IPS-20b (cell line): ENCODE measurements around the gene SEPTIN8.
A peak's percentile ranks its signal among the peaks of the same experiment; 100 is the strongest.

Source experiments
- H3K27ac ChIP-seq: one replicate; pipeline ENCODE4 v1.5.1; 2013; ENCODE audit warnings: low read length
- H3K27me3 ChIP-seq: 2 replicates; pipeline ENCODE4 v1.6.1; 2013; ENCODE audit warnings: mild to moderate bottlenecking, low read length, inconsistent platforms; ENCODE audit not compliant: insufficient read depth
- H3K36me3 ChIP-seq: 2 replicates; pipeline ENCODE4 v1.6.1; 2013; ENCODE audit warnings: low read depth, mild to moderate bottlenecking, inconsistent platforms, low read length, moderate library complexity; ENCODE audit not compliant: insufficient read depth
- H3K4me1 ChIP-seq: 2 replicates; pipeline ENCODE4 v1.6.1; 2013; ENCODE audit warnings: mild to moderate bottlenecking, control low read depth, inconsistent platforms, low read length, moderate library complexity; ENCODE audit not compliant: insufficient read depth
- H3K4me3 ChIP-seq: 2 replicates; pipeline ENCODE4 v1.5.1; 2013; ENCODE audit warnings: mild to moderate bottlenecking, low read length, inconsistent platforms
- H3K9ac ChIP-seq: 2 replicates; pipeline ENCODE4 v1.6.1; 2013; ENCODE audit warnings: low read depth, mild to moderate bottlenecking, inconsistent platforms, low read length, moderate library complexity
- H3K9me3 ChIP-seq: 2 replicates; pipeline ENCODE4 v1.6.1; 2013; ENCODE audit warnings: mild to moderate bottlenecking, low read depth, low read length, inconsistent platforms; ENCODE audit not compliant: insufficient read depth

Gene SEPTIN8

GRCh38 chr5:132776131-132776937, 705 bp downstream of the SEPTIN8 start:
- Histone ChIP-seq H3K36me3 (no peaks in the 10 kb centered on the region), H3K27ac (no peak overlapping the region), H3K9ac (peak overlapping the region; percentile 15; the same call in 1 of the 2 replicates), H3K9me3 (no peaks in the 10 kb centered on the region), H3K4me1 (peaks cover 19% of the 10 kb centered on the region), H3K4me3 (peak overlapping the region; percentile 72), H3K27me3 (peaks cover 63% of the 10 kb centered on the region)

- no peak overlapping the region for H3K9ac ChIP-seq
- H3K9me3 ChIP-seq, result no peaks in the 10 kb centered on the region
- peaks cover 27% of the 10 kb centered on the region for H3K4me1 ChIP-seq
- H3K27ac ChIP-seq, result no peak overlapping the region
- H3K27me3 ChIP-seq, result peaks cover 57% of the 10 kb centered on the region
- peak overlapping the region; percentile 72; the same call in 1 of the 2 replicates for H3K4me3 ChIP-seq
- no peaks in the 10 kb centered on the region for H3K36me3 ChIP-seq
These were observed 1.5 kb downstream of the SEPTIN8 start for GRCh38 chr5:132775476-132775961.

GRCh38 chr5:132774896-132775295, 2.1 kb downstream of the SEPTIN8 start:
- Histone ChIP-seq H3K36me3 (no peaks in the 10 kb centered on the region), H3K27me3 (peaks cover 56% of the 10 kb centered on the region), H3K9ac (no peak overlapping the region), H3K4me3 (no peak overlapping the region), H3K9me3 (no peaks in the 10 kb centered on the region), H3K4me1 (peaks cover 28% of the 10 kb centered on the region), H3K27ac (no peak overlapping the region)

- Histone ChIP-seq H3K4me1 (peaks cover 28% of the 10 kb centered on the region), H3K9ac (no peak overlapping the region), H3K27ac (no peak overlapping the region), H3K27me3 (peaks cover 51% of the 10 kb centered on the region), H3K36me3 (no peaks in the 10 kb centered on the region), H3K9me3 (no peaks in the 10 kb centered on the region), H3K4me3 (no peak overlapping the region)
These were observed 2.6 kb downstream of the SEPTIN8 start for GRCh38 chr5:132774406-132774805.

- Histone ChIP-seq H3K36me3 (no peaks in the 10 kb centered on the region), H3K27me3 (peaks cover 45% of the 10 kb centered on the region), H3K4me3 (no peak overlapping the region), H3K9ac (no peak overlapping the region), H3K9me3 (no peaks in the 10 kb centered on the region), H3K4me1 (peaks cover 28% of the 10 kb centered on the region), H3K27ac (no peak overlapping the region)
These were observed 3.3 kb downstream of the SEPTIN8 start for GRCh38 chr5:132773601-132774355.

GRCh38 chr5:132773114-132773513, 3.9 kb downstream of the SEPTIN8 start:
- H3K9ac ChIP-seq, result no peak overlapping the region
- H3K4me3 ChIP-seq, result no peak overlapping the region
- peaks cover 28% of the 10 kb centered on the region for H3K4me1 ChIP-seq
- H3K27ac ChIP-seq, result no peak overlapping the region
- H3K36me3 ChIP-seq, result no peaks in the 10 kb centered on the region
- H3K9me3 ChIP-seq, result no peaks in the 10 kb centered on the region
- peaks cover 38% of the 10 kb centered on the region for H3K27me3 ChIP-seq

GRCh38 chr5:132772291-132773070, 4.6 kb downstream of the SEPTIN8 start:
- Histone ChIP-seq H3K4me3 (no peak overlapping the region), H3K9me3 (no peaks in the 10 kb centered on the region), H3K36me3 (no peaks in the 10 kb centered on the region), H3K9ac (no peak overlapping the region), H3K27me3 (peaks cover 32% of the 10 kb centered on the region), H3K4me1 (peaks cover 28% of the 10 kb centered on the region), H3K27ac (no peak overlapping the region)

- Histone ChIP-seq H3K4me1 (peaks cover 28% of the 10 kb centered on the region), H3K27me3 (peaks cover 27% of the 10 kb centered on the region), H3K4me3 (no peak overlapping the region), H3K9me3 (no peaks in the 10 kb centered on the region), H3K27ac (no peak overlapping the region), H3K36me3 (no peaks in the 10 kb centered on the region), H3K9ac (no peak overlapping the region)
These were observed 5.5 kb downstream of the SEPTIN8 start for GRCh38 chr5:132771503-132771998.

- Histone ChIP-seq H3K9me3 (no peaks in the 10 kb centered on the region), H3K27ac (no peak overlapping the region), H3K9ac (no peak overlapping the region), H3K27me3 (peaks cover 18% of the 10 kb centered on the region), H3K36me3 (no peaks in the 10 kb centered on the region), H3K4me1 (peaks cover 23% of the 10 kb centered on the region), H3K4me3 (no peak overlapping the region)
These were observed 6.4 kb downstream of the SEPTIN8 start for GRCh38 chr5:132770476-132771159.

GRCh38 chr5:132768485-132768868, 8.6 kb downstream of the SEPTIN8 start:
- no peaks in the 10 kb centered on the region for H3K36me3 ChIP-seq
- H3K27ac ChIP-seq, result no peak overlapping the region
- H3K4me3 ChIP-seq, result no peak overlapping the region
- no peak overlapping the region for H3K9ac ChIP-seq
- no peaks in the 10 kb centered on the region for H3K27me3 ChIP-seq
- peaks cover 19% of the 10 kb centered on the region for H3K4me1 ChIP-seq
- H3K9me3 ChIP-seq, result no peaks in the 10 kb centered on the region

GRCh38 chr5:132767150-132767549, 9.9 kb downstream of the SEPTIN8 start:
- no peak overlapping the region for H3K9ac ChIP-seq
- H3K27me3 ChIP-seq, result no peaks in the 10 kb centered on the region
- no peaks in the 10 kb centered on the region for H3K36me3 ChIP-seq
- no peaks in the 10 kb centered on the region for H3K9me3 ChIP-seq
- H3K27ac ChIP-seq, result no peak overlapping the region
- H3K4me1 ChIP-seq, result peaks cover 17% of the 10 kb centered on the region
- H3K4me3 ChIP-seq, result no peak overlapping the region
